Upper lobe of right lung (tissue), 1 donor: ENCODE data around the gene CACNA2D4. TPM values are rescaled to one million over a fixed set of nuclear protein-coding genes. Genes with fewer than 3 reads are reported as not detected.

Source experiments
- ATAC-seq: fragments of 200-7000 bp; cut with Tn5 transposase; one replicate; pipeline ENCODE4 v1.9.1; 2020; ENCODE audit warnings: mild to moderate bottlenecking, moderate library complexity
- DNase-seq: peaks from one replicate; pipeline ENCODE4 v3.0.0-alpha.2; 2020
- H3K27ac ChIP-seq: fragments of 200-600 bp; one replicate; pipeline ENCODE4 v1.8.0; 2022
- H3K27me3 ChIP-seq: fragments of 200-600 bp; one replicate; pipeline ENCODE4 v1.8.0; 2022; ENCODE audit warnings: mild to moderate bottlenecking
- H3K36me3 ChIP-seq: fragments of 200-600 bp; one replicate; pipeline ENCODE4 v1.8.0; 2022
- H3K4me1 ChIP-seq: fragments of 200-600 bp; one replicate; pipeline ENCODE4 v1.8.0; 2022
- H3K4me3 ChIP-seq: fragments of 200-600 bp; one replicate; pipeline ENCODE4 v1.8.0; 2022; ENCODE audit warnings: mild to moderate bottlenecking
- H3K9me3 ChIP-seq: fragments of 200-600 bp; one replicate; pipeline ENCODE4 v1.8.0; 2022
- CTCF ChIP-seq: fragments of 200-600 bp; IDR thresholded peaks from one replicate; pipeline ENCODE4 v1.8.0; 2022; ENCODE audit warnings: antibody characterized with exemption
- intact Hi-C: fragments of 100-400 bp; cut with DNase I; formaldehyde crosslinking; loops from one replicate; pipeline ENCODE4 v1.11.0; 2022
- total RNA-seq: library from RNA; stranded (reverse); fragmentation: NEBNext Ultra II Directional; extraction: Animal tissue kit (Norgen Biotek cat#: 25700); gene quantifications from one replicate; pipeline ENCODE4 v1.2.1, GENCODE V29; 2021
- donor health status: DM: no; HTN: yes; CAD: no; lungs with severe emphysema.

CACNA2D4 gene
- total RNA-seq, 1 donor from 2014 or later: 5.5 TPM

- intact Hi-C loops: no loop called here
Measured at GRCh38 chr12:1913377-1914113, 4.9 kb downstream of the CACNA2D4 start.

GRCh38 chr12:1912580-1913376 lies 5.7 kb downstream of the CACNA2D4 start:
- intact Hi-C loops: no loop called here
- Histone ChIP-seq H3K36me3 (no peaks in the 10 kb centered on the region), H3K4me1 (no peaks in the 10 kb centered on the region), H3K27ac (no peak overlapping the region), H3K4me3 (no peak overlapping the region), H3K27me3 (peaks cover 12% of the 10 kb centered on the region), H3K9me3 (no peaks in the 10 kb centered on the region)
- DNase-seq (no peak), ATAC-seq (no peak)
- no peak for TF ChIP-seq CTCF

More at GRCh38 chr12:1913377-1914113, 4.9 kb downstream of the CACNA2D4 start:
- Histone ChIP-seq H3K27me3 (peaks cover 12% of the 10 kb centered on the region), H3K27ac (no peak overlapping the region), H3K36me3 (no peaks in the 10 kb centered on the region), H3K4me1 (no peaks in the 10 kb centered on the region), H3K9me3 (no peaks in the 10 kb centered on the region), H3K4me3 (no peak overlapping the region)
- no peak for DNase-seq
- no peak for ATAC-seq
- no peak for TF ChIP-seq CTCF

- Histone ChIP-seq H3K27me3 (peaks cover 12% of the 10 kb centered on the region), H3K4me3 (no peak overlapping the region), H3K4me1 (no peaks in the 10 kb centered on the region), H3K36me3 (no peaks in the 10 kb centered on the region), H3K27ac (no peak overlapping the region), H3K9me3 (no peaks in the 10 kb centered on the region)
- DNase-seq (no peak), ATAC-seq (no peak)
- no peak for TF ChIP-seq CTCF
- intact Hi-C loops: no loop called here
Measured at GRCh38 chr12:1911598-1912575, 6.6 kb downstream of the CACNA2D4 start.

GRCh38 chr12:1910468-1910867 lies 8.0 kb downstream of the CACNA2D4 start:
- intact Hi-C loops: no loop called here
- Histone ChIP-seq H3K36me3 (no peaks in the 10 kb centered on the region), H3K9me3 (peaks cover 3% of the 10 kb centered on the region), H3K27ac (no peak overlapping the region), H3K27me3 (peaks cover 12% of the 10 kb centered on the region), H3K4me1 (no peaks in the 10 kb centered on the region), H3K4me3 (no peak overlapping the region)
- no peak for TF ChIP-seq CTCF
- ATAC-seq (no peak), DNase-seq (no peak)

GRCh38 chr12:1908758-1909157 lies 9.7 kb downstream of the CACNA2D4 start:
- Histone ChIP-seq H3K4me3 (no peak overlapping the region), H3K36me3 (no peaks in the 10 kb centered on the region), H3K27me3 (peaks cover 12% of the 10 kb centered on the region), H3K27ac (no peak overlapping the region), H3K4me1 (no peaks in the 10 kb centered on the region), H3K9me3 (peaks cover 16% of the 10 kb centered on the region)
- intact Hi-C loops: no loop called here
- TF ChIP-seq CTCF: no peak
- no peak for ATAC-seq
- DNase-seq: peak; percentile 50
